ENCODE results near the gene POLR2C. TPM values are rescaled to one million over a fixed set of nuclear protein-coding genes. Genes with fewer than 3 reads are reported as not detected.

POLR2C gene
- total and polyA plus RNA-seq, 2 of the 13 experiments (the other 11 are each of a cell fraction or from before 2014, with no cell fraction given): 104 to 216 TPM

DNA sequence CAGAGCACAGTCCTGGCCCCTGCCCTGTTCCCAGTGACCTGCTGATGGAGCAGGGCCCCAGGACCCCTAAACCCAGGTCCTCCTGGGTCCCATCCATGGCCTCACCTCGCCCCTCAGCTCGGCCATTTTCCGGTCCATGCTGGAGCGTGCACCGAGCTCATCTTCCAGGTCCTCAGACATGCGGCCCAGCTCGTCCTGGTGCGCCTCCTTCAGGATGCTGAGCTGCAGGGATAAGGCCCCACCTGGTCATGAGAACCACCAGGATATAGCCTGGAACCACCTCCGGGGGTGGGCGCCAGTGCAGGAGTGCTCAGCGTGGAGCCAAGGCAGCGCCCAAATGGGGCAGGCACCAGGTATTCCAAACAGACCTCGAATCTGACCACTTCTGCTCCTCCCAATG is 56.0 kb downstream of the POLR2C start (continued):
- TF ChIP-seq ZNF839 (CRISPR knock-in tag; IDR thresholded peaks at IDR 0.05; ENCODE audit: borderline replicate concordance) (no peak), IRF1 (CRISPR knock-in tag; IDR thresholded peaks at IDR 0.05; ENCODE audit: low read depth) (no peak), ZNF451 (CRISPR knock-in tag; IDR thresholded peaks at IDR 0.05) (no peak), KLF9 (CRISPR knock-in tag; IDR thresholded peaks at IDR 0.05; ENCODE audit: low read depth) (no peak), YY1 (IDR thresholded peaks at IDR 0.05; ENCODE audit: insufficient read depth, insufficient replicate concordance, low read depth, low read length) (peak; percentile 32), SMC3 (IDR thresholded peaks at IDR 0.05; ENCODE audit: low read length) (peak; percentile 9; the same call in 1 of the 2 replicates), STAG1 (CRISPR knock-in tag; IDR thresholded peaks at IDR 0.05) (peak; percentile 48), HNRNPLL (IDR thresholded peaks at IDR 0.05; ENCODE audit: low read depth, low read length, poor library complexity, severe bottlenecking) (no peak), MAF1 (CRISPR knock-in tag; IDR thresholded peaks at IDR 0.05; ENCODE audit: borderline replicate concordance) (no peak), THYN1 (CRISPR knock-in tag; IDR thresholded peaks at IDR 0.05; ENCODE audit: borderline replicate concordance, low read depth) (no peak), MYC (CRISPR knock-in tag; IDR thresholded peaks at IDR 0.05; ENCODE audit: borderline replicate concordance) (peak; percentile 42; the same call in 1 of the 2 replicates), ZNF816 (CRISPR knock-in tag; IDR thresholded peaks at IDR 0.05; ENCODE audit: borderline replicate concordance) (no peak), TEAD3 (CRISPR knock-in tag; optimal IDR thresholded peaks at IDR 0.05; ENCODE audit: borderline replicate concordance) (no peak), TCF7 (IDR thresholded peaks at IDR 0.05; ENCODE audit: low read depth) (no peak), ZNF607 (CRISPR knock-in tag; IDR thresholded peaks at IDR 0.05; ENCODE audit: borderline replicate concordance) (no peak), PHB2 (IDR thresholded peaks at IDR 0.05; ENCODE audit: partially characterized antibody) (no peak), GABPA (IDR thresholded peaks at IDR 0.05; ENCODE audit: low read depth, low read length) (no peak), GABPA (CRISPR knock-in tag; IDR thresholded peaks at IDR 0.05; ENCODE audit: low read depth) (0 out of 2 replicates have a peak, but pooled peaks have one; percentile 11), ZFX (CRISPR knock-in tag; IDR thresholded peaks at IDR 0.05; ENCODE audit: low read depth) (peak; percentile 46)
- TF ChIP-seq, protein P1, sequence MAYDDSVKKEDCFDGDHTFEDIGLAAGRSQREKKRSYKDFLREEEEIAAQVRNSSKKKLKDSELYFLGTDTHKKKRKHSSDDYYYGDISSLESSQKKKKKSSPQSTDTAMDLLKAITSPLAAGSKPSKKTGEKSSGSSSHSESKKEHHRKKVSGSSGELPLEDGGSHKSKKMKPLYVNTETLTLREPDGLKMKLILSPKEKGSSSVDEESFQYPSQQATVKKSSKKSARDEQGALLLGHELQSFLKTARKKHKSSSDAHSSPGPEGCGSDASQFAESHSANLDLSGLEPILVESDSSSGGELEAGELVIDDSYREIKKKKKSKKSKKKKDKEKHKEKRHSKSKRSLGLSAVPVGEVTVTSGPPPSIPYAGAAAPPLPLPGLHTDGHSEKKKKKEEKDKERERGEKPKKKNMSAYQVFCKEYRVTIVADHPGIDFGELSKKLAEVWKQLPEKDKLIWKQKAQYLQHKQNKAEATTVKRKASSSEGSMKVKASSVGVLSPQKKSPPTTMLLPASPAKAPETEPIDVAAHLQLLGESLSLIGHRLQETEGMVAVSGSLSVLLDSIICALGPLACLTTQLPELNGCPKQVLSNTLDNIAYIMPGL (CRISPR knock-in tag; IDR thresholded peaks at IDR 0.05; ENCODE audit: borderline replicate concordance in 1 of 2, low read depth in 1 of 2): peak in 1 of 2 experiments; percentile 23; a peak in 1 of 4 replicates
- TF ChIP-seq, protein P2, sequence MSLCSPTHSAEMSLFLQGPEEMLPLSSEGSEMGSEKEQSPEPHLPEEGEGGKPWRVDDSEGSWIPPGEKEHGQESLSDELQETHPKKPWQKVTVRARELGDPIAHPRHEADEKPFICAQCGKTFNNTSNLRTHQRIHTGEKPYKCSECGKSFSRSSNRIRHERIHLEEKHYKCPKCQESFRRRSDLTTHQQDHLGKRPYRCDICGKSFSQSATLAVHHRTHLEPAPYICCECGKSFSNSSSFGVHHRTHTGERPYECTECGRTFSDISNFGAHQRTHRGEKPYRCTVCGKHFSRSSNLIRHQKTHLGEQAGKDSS (CRISPR knock-in tag; IDR thresholded peaks at IDR 0.05; ENCODE audit: borderline replicate concordance, low read depth): peak; percentile 84; the same call in 1 of the 2 replicates
- TF ChIP-seq, protein P3, sequence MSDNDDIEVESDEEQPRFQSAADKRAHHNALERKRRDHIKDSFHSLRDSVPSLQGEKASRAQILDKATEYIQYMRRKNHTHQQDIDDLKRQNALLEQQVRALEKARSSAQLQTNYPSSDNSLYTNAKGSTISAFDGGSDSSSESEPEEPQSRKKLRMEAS (IDR thresholded peaks at IDR 0.05): peak; percentile 28; the same call in 1 of the 2 replicates
- TF ChIP-seq, protein P4, sequence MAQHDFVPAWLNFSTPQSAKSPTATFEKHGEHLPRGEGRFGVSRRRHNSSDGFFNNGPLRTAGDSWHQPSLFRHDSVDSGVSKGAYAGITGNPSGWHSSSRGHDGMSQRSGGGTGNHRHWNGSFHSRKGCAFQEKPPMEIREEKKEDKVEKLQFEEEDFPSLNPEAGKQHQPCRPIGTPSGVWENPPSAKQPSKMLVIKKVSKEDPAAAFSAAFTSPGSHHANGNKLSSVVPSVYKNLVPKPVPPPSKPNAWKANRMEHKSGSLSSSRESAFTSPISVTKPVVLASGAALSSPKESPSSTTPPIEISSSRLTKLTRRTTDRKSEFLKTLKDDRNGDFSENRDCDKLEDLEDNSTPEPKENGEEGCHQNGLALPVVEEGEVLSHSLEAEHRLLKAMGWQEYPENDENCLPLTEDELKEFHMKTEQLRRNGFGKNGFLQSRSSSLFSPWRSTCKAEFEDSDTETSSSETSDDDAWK (CRISPR knock-in tag; IDR thresholded peaks at IDR 0.05): no peak
- TF ChIP-seq, protein P5, sequence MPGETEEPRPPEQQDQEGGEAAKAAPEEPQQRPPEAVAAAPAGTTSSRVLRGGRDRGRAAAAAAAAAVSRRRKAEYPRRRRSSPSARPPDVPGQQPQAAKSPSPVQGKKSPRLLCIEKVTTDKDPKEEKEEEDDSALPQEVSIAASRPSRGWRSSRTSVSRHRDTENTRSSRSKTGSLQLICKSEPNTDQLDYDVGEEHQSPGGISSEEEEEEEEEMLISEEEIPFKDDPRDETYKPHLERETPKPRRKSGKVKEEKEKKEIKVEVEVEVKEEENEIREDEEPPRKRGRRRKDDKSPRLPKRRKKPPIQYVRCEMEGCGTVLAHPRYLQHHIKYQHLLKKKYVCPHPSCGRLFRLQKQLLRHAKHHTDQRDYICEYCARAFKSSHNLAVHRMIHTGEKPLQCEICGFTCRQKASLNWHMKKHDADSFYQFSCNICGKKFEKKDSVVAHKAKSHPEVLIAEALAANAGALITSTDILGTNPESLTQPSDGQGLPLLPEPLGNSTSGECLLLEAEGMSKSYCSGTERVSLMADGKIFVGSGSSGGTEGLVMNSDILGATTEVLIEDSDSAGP (CRISPR knock-in tag; IDR thresholded peaks at IDR 0.05; ENCODE audit: borderline replicate concordance): 0 out of 2 replicates have a peak, but pooled peaks have one; percentile 6
